Measurements from ENCODE around the gene PXK. TPM values are rescaled to one million over a fixed set of nuclear protein-coding genes. Genes with fewer than 3 reads are reported as not detected.

PXK gene
- total RNA-seq, 3 donors from 2014 or later (not counting 1 experiment from before 2014, with no cell fraction given), result 42.1 to 53.8 (median 48.9) TPM

DNA sequence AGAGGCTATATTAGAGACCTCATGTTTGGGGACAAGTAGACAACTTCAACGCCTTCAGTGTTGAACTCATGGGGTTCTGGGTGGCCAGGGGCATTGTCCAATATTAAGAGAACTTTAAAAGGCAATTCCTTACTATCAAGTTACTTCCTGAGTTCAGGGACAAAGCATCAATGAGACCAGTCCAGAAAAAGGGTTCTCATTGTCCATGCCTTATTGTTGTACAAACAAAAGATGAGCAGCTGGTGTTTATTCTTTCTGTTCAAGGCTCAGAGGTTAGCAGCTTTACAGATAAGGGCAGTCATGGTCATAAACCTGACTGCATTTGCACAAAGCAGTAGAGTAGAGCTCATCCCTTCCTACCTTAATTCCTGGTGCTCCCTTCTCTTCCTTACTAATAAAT lies 119.5 kb downstream of the PXK start:
- intact Hi-C loops (cut with micrococcal nuclease), result no loop called here
- peaks cover 12% of the 10 kb centered on the region for H3K9me3 ChIP-seq (ENCODE audit: control insufficient read depth, insufficient read depth, low read length)
- H3K4me3 Mint-ChIP-seq, result no peak overlapping the region
- no peaks in the 10 kb centered on the region for H3K27me3 Mint-ChIP-seq (ENCODE audit: low read depth in 2 of 2)
- peaks cover 3% of the 10 kb centered on the region in 2 donors for H3K9me3 Mint-ChIP-seq
- peaks cover 16% of the 10 kb centered on the region for H3K36me3 Mint-ChIP-seq
- TF ChIP-seq, protein P1, sequence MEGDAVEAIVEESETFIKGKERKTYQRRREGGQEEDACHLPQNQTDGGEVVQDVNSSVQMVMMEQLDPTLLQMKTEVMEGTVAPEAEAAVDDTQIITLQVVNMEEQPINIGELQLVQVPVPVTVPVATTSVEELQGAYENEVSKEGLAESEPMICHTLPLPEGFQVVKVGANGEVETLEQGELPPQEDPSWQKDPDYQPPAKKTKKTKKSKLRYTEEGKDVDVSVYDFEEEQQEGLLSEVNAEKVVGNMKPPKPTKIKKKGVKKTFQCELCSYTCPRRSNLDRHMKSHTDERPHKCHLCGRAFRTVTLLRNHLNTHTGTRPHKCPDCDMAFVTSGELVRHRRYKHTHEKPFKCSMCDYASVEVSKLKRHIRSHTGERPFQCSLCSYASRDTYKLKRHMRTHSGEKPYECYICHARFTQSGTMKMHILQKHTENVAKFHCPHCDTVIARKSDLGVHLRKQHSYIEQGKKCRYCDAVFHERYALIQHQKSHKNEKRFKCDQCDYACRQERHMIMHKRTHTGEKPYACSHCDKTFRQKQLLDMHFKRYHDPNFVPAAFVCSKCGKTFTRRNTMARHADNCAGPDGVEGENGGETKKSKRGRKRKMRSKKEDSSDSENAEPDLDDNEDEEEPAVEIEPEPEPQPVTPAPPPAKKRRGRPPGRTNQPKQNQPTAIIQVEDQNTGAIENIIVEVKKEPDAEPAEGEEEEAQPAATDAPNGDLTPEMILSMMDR (IDR thresholded peaks at IDR 0.05), result no peak
- 94% methylated on average over 1 of the region's 1 CpG for WGBS (ENCODE audit: insufficient coverage)
- no peaks in the 10 kb centered on the region for H3K4me1 ChIP-seq (ENCODE audit: control insufficient read depth, insufficient read depth, low read length)
- no peaks in the 10 kb centered on the region for H3K27me3 ChIP-seq (ENCODE audit: control insufficient read depth, insufficient read depth, low read length)
- H3K27ac Mint-ChIP-seq, result no peak overlapping the region
- no peaks in the 10 kb centered on the region for H3K36me3 ChIP-seq (ENCODE audit: control insufficient read depth, insufficient read depth, low read length)
- no peak for ATAC-seq
- no peak for DNase-seq
- no peaks in the 10 kb centered on the region for H3K4me1 Mint-ChIP-seq
- no peak overlapping the region for H3K4me3 ChIP-seq (ENCODE audit: low read length)
- H3K27ac ChIP-seq (ENCODE audit: low read length), result no peak overlapping the region

DNA sequence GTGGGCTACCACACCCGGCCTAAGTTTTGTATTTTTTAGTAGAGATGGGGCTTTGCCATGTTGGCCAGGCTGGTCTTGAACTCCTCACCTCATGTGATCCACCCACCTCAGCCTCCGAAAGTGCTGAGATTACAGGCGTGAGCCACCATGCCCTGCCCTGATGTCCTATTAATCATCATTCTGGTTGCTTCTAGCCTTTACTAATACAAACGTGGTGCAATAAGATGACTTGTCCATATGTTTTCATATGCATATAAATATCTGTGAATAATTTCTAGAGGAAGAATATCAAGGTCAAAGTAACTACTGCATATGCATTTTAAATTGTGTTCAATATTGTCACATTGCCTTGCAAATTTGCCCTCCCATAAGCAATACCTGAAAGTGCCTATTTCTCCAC lies 126.5 kb downstream of the PXK start:
- Mint-ChIP-seq H3K9me3 (peaks cover 3% of the 10 kb centered on the region in 2 donors), H3K27ac (no peak overlapping the region), H3K4me1 (peaks cover 8 to 11% of the 10 kb centered on the region in 2 donors), H3K4me3 (no peak overlapping the region), H3K36me3 (peaks cover 16% of the 10 kb centered on the region), H3K27me3 (ENCODE audit: low read depth in 2 of 2) (no peaks in the 10 kb centered on the region)
- no peak for DNase-seq
- Histone ChIP-seq H3K4me1 (ENCODE audit: control insufficient read depth, insufficient read depth, low read length) (peaks cover 7% of the 10 kb centered on the region), H3K9me3 (ENCODE audit: control insufficient read depth, insufficient read depth, low read length) (peaks cover 9% of the 10 kb centered on the region), H3K27me3 (ENCODE audit: control insufficient read depth, insufficient read depth, low read length) (no peaks in the 10 kb centered on the region), H3K4me3 (ENCODE audit: low read length) (no peak overlapping the region), H3K36me3 (ENCODE audit: control insufficient read depth, insufficient read depth, low read length) (no peaks in the 10 kb centered on the region), H3K27ac (ENCODE audit: low read length) (no peak overlapping the region)
- WGBS (ENCODE audit: insufficient coverage), result 96% methylated on average over 3 of the region's 4 CpGs
- ATAC-seq, result no peak
- intact Hi-C loops (cut with micrococcal nuclease), result no loop called here
- TF ChIP-seq, protein P1 (IDR thresholded peaks at IDR 0.05), result no peak

DNA sequence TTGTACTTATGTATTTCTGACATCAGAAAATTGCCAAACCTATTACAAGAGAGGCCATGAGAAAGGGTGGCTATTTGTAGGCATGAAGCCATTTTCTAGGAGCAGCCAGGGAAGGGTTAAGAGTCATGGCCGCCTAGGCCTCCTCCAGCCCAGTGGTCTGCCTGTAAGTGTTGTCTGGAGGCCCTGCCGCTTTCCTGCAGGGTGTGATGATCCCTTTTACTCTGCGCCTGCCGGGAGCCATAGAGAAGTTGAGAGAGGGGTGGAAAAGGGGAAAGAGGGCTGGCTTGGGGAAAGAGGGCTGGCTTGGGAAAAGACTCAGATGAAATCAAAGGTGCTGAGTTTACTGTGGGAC lies 130.1 kb downstream of the PXK start:
- intact Hi-C loops (cut with micrococcal nuclease), result loop anchor here (1.0 kb wide), 1 partner anchor 69 kb away; no protein-coding TSS in a partner anchor
- Histone ChIP-seq H3K27ac (ENCODE audit: low read length) (no peak overlapping the region), H3K4me3 (ENCODE audit: low read length) (no peak overlapping the region), H3K36me3 (ENCODE audit: control insufficient read depth, insufficient read depth, low read length) (no peaks in the 10 kb centered on the region), H3K27me3 (ENCODE audit: control insufficient read depth, insufficient read depth, low read length) (no peaks in the 10 kb centered on the region), H3K9me3 (ENCODE audit: control insufficient read depth, insufficient read depth, low read length) (no peaks in the 10 kb centered on the region), H3K4me1 (ENCODE audit: control insufficient read depth, insufficient read depth, low read length) (peaks cover 12% of the 10 kb centered on the region)
- Mint-ChIP-seq H3K27me3 (ENCODE audit: low read depth in 2 of 2) (no peaks in the 10 kb centered on the region), H3K4me1 (peaks cover 8 to 12% of the 10 kb centered on the region in 2 donors), H3K4me3 (no peak overlapping the region), H3K9me3 (no peaks in the 10 kb centered on the region), H3K27ac (no peak overlapping the region), H3K36me3 (no peaks in the 10 kb centered on the region)
- no peak for DNase-seq
- ATAC-seq, result no peak
- TF ChIP-seq, protein P1 (IDR thresholded peaks at IDR 0.05), result no peak
- WGBS (ENCODE audit: insufficient coverage), result 97% methylated on average over 4 of the region's 4 CpGs
